Activated T-helper 1 cell treated with Interleukin-2 at 50 U/mL for 16 hours (primary cell): ENCODE measurements around the gene PSD2.

Experiments used
- DNase-seq: peaks from one replicate; pipeline ENCODE4 v3.0.0-alpha.2; 2020; ENCODE audit warnings: low read depth

Gene PSD2

DNA sequence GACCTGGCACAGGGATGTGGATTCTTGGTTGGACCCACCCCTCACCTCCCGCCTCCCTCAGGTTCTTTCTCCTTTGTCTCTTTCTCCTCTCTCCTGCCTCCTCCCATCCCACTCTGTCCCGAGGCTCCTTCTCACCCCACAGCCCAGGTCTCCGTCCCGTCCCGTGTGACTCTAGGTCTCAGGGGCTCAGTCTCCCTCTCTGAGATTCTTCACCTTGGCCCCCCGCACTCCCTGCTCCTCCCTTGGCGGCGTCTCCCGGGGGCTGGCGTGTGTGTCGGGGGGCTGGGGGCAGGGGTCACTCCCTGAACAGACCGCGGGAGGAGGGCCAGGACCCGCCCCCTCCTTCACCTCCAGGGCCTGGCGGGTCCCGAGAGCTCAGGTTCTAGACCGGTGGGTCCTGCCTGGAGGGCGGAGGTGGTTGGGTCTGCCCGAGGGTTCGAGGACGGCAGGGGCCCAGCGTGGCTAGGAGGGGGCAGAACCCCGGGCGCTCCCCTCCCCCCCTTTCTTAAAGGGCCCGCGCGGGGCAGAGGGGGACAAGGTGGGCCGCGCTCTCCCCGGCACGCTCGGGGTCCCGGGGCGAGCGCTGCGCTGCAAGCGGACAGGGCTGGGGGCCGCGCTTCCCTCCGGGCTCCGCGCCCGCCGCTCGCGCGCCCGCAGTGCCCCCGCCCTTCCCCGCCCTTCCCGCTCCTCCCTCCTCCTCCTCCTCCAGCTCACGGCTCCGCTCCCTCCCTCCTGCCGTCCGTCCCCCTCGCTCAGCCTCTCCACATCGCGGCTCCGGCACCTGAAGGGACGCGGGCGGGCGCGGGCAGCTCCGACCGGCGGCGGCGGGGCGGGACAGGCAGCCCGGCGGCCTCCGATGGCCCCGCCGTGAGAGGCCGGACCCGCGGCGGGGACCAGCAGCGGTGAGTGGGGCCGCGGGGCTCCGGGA, at the start of gene PSD2:
Gene PSD2, plus strand, starts transcription at position 735 of the 928 bp plus-strand sequence. CDS start 13,633 bp downstream, outside the sequence.
- DNase-seq: no peak

DNA sequence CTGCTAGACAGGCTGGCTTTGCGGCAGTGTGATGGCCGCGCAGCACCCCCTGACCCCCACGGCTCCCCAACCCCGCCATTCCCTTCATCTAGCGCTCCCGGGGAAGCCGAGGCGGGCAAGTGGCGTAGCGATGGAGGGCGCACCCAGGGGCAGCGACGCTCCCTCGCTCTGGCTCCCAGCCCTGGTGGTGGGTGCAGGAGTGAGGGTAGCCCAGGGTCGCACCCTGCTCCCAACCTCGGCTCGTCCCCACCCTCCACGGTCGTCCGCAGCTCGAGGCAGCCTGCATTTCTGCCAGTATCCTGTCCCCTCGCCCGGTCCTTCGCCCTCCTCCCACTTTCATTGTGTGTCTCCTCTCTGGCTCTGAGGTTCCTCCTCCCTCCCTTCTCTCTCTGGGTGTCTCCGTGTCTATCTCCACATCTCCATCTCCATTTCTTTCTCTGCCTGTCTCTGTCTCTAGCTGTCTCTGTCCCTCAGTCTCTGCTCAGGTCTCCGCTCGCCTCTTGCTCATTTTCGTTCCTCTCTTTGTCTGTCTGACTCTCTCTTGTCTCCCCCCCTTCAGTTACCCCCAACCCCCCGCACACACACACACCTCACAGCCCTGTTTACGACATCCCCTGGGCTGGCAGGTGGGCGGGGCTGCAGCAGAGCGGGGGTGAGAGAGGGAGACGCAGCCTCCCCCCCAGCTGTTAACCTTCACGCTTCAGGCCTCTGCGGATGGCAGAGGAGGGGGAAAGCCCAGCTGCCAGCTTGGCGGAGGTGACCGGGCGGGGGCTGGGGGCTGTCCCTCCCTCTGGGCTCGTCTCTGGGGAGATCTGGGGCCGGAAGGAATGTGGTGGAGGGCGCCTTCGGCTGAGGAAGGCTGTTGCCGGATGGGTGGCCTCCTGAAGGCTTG, 48.7 kb upstream of the PSD2 start:
- peak; percentile 23 for DNase-seq

DNA sequence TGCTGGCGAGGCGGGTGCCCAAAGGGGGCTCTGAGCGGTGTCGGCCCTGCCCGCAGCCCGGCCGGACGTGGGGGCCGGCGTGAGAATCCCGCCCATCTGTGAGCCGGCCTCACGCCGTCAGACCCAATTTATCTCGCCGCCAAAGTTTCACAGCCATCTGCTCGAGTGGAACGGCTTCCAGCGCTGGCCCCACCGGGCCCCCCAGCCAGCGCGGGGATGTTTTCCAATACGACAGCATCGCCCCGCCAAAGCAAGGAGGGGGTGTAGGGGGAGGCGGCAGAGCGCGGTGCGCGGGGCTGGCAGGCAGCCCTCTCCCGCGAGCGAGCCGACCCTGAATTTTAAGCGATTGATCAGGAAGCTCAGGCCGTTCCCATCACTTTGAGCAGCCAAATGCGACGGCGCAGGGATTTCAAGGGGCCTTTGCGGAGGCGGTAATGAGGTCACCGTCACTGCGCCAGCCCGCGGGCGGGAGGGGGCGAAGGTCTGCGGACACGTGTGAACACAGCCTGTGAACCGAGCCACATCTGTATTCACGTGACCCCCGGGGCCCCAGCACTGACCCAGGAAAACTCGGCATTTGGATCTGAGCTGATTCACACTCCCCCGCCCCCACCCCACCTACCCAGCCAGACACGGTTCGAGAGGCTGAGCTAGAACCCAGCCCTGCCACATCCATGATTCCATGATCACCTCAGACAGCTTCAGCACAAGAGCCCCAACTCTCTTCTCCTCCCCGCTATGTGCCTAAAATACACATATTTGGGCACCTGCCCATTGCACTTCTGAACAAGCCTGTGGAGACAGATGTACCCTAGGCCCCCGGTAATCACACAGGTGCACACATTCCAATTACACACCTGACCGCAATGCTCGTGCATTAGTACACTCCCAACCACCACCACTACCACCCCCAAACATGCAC, 47.8 kb upstream of the PSD2 start:
- DNase-seq: no peak

DNA sequence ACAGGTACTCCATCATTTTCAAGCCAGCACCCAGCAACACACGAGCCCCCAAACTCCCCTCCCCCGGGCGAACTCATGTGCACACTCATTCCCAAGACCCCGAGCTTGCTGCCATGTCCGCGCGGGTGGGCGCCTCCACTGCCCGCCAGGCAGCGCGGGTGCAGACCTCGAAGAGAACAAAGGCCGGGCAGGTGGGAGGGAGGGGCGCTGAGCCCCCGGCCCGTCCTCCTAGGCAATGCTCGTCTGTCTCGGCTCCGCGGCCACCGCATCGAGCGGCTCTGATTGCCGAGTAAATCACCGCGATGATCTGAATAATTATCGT, 47.1 kb upstream of the PSD2 start:
- DNase-seq: no peak

DNA sequence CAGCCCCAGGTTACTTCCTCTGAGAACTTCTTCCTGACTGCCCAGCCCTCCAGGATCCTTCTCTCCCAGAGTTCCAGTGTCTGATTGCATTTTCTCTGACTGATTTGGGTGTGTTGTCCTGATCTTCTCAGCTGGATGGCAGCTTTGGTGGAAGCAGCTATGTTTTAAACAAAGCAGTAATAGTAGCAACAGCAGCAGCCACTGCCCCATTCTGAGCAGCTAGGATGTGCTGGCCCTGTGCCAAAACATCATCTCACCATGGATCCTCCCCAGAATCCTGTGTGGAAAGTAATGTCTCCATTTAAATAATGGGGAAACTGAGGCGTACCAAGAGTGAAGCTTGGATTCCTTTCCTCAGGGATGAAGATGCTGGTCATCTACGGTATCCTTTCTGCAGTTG, 46.4 kb upstream of the PSD2 start:
- no peak for DNase-seq

DNA sequence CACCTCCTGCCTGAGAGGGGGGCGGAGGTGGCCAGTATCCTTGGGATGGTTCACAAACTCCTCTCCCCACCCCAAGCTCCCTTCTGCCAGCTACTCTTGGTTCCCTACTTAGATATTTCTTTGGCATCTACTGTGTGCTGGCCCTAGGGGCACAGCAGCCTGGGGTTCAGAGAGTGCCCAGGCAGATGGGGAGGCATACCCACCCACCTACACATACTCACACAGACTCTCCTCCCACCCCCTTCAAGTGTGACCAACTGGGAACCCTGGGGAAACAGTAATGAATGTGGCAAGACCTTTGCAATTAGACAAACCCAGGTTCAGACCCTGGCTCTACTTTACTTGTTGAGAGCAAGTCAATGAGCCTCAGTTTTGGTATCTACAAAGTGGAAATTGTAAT, 44.4 kb upstream of the PSD2 start:
- no peak for DNase-seq

DNA sequence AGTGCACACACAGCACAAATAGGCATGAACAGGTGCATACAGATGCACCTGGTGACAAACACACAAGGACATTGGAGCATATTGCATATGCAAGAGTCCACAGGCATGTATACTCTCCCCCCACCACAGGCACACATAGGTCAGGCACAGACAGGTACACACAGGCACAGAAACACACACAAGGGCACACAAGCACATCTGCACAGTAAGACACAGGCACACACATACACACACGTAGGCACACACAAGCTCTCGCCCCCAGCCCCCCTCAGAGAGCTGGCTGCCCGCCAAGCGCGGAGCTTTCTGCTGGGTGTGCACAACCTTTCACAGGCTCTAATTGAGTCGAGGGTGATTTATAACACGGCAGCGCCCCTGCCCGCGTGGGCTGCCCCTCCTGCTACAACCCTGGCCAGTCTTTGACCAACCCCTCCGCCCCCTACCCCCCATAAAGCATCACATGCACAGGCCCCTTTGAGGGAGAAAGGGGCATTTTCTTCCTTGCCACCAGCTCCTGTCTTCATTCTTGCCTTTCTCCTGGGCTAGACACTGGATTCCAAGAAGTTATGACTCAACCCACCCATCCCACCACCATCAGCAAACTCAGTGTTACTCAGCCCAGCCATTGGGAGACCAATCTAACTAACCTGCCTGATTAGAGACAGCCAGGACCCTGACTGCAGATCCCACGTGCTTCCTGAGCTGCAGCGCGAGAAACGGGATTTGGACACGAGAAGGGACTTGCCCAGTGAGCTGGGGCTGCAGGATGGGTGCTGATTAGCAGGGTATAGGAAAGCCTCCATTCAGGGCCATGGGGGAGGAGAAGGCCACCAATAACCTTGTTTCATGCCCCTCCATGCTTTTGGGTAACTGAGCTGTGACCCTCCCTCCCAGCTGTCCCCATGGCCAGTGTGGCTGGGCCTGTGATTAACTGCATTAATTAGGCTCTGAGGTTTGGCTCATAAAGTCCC, 42.8 kb upstream of the PSD2 start:
- no peak for DNase-seq

DNA sequence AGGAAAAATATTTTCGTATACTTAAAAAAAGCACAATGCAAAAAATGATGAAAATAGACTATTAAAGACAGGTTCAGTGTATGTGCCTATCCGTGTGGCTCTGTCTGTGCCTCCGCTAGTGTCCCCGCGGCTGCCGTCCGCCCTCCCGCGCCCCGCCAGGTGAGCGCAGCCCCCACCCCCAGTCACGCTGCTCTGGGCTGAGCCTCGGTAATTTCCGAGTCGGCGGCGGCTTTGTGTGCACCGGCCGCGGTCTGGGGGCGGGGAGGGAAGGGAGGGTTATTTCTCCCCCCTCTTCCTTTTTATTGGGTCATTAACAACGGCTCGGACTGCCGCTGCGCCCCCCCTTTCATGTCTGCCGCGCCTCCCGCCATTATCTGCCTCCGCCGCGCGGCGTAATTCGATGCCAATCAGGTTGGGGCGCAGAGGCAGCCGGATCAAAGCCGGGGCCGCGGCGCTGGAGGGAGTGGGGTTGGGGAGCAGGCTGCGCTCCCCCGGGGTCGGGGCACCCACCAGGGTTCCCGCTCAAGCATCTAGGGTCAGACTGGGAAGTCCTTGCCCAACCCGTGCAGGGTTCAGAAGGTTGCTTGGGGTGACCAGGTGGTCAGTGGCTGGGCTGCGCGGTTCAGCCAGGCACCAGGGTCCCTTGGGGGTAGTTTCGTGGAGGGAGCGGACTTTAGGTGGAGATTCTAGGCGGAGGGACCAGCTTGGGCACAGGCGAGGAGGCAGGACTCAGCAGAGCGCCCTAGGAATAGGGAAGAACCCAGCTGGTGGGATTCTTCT, 39.5 kb upstream of the PSD2 start:
- no peak for DNase-seq

DNA sequence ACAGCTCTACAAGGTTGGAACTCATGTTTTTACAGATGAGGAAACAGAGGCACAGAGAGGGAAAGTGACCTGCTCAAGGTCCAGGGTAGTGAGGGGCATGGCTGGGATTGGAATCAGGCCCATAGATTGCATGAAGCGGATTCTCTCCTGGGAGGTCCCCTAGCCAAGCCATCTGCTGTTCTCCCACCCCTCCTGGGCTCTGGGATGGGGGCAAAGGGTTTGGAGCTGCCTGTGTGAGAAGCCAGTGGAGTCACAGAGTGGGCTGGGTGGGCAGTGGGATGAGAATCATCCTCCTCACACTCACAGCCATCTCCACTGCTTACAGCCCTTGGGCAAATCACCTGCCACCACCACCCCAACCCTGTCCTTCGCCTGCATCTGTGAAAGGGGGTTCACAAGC, 38.6 kb upstream of the PSD2 start:
- DNase-seq: no peak

DNA sequence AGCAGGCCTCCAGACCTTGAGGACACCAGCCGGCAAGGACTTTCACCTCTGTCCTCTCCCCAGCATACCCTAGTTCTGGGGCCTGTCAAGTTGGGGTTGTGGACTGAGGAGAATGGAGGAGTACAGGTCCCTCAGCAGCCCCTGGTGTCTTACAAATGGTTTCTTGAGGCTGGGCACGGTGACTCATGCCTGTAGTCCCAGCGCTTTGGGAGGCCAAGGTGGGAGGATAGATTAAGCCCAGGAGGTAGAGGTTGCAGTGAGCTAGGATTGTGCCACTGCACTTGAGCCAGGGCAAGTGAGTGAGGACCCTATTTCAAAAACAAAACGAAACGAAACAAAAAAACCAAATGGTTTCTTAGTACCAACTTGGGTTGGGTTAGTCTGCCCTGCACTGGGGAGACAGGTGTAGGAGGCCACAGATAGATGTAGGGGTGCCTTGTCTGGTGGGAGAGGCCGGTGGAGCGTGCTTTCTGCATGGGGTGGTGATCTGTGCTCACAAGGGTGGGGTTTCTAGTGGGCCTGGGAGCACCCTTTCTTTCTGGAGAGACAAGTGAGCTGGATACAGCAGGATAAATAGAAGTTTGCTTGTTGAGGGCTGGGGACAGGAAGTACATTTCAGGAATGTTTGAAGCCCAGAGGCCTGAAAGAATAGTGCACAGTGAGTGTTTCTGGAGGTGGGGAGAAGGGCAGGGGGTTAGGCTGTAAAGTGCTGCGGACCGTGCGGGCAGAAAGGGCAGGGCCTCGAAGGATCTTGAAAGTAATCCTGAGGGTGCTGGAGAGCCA, 37.7 kb upstream of the PSD2 start:
- no peak for DNase-seq

DNA sequence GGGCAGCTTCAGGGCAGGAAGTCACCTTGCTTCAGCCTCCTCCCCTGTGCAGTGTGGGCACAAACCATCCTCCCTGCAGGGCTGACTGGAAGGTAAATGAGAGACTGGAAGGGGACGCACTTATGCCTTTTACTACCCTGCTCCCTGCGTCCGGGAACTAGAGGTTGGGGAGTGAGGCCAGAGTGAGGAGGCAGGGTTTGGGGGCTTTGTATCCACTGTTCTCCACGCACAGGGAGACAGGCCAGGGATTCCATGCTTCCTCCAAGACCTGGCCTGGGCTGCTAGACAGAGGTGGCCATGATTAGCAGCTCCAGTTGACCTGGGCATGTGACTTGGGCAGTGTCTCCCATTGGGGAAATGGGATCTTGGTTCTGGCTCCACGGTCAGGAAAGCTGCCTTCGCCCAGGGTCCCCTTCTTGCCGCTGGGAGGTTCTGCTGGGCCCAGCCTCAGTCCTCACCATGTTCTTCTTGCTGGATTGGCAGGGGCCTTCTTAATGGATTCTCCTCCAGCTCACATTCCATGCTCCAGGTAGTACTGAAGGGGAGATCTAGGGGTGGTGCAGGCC, 37.0 kb upstream of the PSD2 start:
- no peak for DNase-seq

DNA sequence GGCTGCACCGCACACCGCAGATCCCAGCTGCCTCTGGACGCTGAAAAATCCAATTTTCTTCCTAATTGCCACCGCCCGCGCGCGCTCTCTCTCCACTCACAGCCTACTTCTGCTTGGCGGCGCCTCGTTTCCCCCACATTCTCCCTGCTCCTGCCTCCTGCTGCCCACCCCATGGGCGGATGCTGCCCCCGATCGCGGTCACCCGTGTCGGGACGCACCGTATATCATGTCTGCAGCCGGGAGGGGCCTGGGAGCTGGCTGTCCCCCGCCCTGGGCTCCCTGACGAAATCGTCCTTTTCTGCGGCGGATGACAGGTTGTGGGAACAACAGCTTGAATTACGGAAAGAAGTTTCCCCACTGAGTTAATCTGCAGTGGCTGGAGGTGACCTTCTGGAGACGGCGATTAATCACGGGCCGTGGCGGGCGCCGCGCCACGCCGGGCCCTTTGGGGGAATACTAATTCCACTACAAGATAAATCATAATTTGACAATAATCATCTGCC, 36.3 kb upstream of the PSD2 start:
- no peak for DNase-seq

DNA sequence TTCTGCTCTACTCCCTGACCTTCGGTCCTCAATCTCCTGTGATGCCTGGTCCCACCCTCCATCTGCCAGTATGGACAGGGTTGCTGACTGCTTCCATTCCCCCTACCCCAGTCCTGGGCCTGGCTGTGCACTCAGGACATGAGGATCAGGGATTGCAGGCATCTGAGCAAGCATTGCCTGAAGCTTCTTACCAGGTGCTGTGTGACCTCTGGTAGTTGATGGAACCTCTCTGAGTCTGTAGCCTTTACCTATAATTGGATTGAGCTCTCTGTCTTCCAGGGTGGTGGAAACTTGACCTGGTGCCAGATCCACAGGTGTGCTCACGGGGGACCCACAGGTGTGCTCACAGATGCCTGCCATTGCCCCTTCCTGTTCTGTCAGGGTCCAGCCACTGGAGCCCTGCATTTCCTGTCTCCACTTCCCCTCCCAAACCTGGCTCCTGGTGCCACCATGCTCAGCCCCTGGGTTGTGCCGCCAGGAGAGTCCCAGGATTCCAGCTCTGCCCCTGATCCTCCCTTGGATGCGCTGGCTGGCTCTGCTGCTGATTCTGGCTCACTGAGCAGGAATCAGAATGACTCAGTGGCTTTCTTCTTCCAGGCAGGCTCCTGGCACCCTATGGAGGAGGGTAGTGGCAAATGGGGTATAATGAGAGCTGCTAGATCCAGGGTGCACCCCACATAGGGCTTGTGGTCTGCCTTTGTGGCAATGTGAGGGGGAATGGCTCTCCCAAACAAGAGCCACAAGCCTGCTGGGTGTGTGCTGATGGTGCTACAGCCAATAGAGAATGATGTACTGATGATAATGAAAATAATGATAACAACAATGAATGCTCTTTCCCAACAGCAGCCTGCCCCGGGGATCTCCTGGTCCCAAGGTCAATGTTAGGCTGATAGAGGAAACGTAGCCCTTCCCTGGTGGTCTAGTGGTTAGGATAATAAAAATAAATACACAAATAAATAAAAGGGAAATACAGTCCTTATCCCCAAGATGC, 35.2 kb upstream of the PSD2 start:
- no peak for DNase-seq

DNA sequence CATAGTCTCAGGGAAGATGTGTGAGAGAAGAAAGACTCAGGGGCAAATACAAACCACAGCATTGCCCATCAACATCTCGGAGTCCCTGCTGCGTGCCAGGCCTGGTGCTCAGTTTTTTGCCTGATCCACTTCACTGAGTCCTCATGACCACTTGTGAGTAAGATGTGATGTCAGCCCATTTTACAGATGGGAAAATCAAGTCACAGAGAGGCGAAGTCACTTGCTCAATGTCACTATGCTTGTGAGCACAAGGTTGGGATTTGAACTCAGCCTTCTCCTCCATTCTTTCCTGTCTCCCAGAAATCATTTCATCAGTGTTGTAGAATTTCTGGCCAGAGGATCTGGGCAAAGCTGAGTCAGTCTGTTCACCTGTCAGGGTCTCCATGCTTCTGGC, 34.6 kb upstream of the PSD2 start:
- no peak for DNase-seq

DNA sequence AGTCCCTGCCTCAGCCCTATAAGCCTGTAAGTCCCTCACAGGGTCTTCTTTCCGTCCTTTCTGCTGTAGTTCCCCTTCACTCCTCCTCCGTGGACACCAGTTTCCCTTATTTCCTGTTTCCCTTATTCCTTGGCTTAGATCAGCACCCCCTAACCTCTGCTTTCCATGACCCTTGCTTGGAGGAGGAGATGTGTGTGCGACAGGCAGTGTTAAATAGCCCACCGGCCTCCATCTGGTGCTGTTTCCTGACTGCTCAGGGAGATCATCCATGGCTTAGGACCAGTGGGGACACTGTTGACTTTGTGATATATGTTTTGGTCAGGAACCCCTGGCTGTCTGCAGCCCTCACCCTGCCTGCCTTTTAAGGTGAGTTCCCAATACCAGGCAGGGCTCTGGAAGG, 34.1 kb upstream of the PSD2 start:
- no peak for DNase-seq

DNA sequence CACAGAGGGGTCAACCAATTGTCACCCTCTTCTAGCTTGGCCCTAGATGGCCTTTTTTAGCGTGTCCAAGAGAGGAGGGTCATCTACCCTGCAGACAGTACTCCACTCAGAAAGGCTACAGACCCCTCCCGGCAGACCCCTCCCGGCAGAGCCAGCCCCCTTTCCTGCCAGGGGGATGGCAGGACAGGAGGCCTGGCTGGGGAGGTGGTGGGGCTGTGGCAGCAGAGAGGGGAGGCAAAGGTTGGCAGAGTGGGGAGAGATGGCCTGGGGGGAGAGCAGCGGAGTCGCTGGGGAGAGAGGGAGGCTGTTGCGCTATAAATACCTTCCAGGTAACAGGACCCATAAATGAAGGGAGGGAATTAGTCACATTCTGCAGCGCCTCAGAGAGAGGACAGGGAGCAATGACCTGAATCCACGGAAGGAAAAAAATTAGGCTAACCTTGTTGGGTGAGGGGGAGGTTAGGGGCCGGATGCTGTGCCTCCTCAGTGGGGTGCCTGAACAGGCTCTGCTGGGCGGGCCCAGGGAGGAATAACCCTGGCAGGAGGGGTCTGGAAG, 32.9 kb upstream of the PSD2 start:
- no peak for DNase-seq

DNA sequence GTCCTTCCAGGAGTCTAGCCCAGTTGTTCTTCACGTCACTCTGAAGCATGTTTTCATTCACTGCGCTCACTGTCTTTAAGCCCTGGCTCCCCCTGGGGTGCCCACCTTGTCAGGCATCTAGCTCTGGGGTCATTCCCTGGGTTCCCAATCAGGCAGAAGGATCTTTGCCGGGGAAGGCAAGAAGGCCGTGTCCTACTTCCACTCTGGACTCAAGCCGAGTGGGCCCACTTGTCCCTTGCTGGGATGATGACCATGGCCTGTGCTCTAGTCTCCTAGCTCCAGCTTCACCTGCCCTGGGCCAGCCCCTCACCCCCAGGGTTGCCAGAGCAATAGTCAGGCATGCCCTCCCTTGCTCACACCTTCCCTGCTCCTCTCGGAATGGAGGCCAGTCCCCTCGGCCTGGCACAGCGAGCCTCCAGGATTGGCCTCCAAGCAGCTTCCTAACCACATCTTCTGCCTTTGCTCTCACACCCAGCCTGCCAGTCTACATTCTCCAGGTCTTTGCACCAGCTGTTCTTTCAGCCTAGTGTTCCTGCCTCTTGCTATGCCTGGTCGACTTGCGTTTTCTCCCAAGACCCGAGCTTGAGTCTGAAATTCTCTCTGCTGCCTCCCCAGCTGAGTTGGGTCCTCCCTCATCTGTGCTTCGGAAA, 32.2 kb upstream of the PSD2 start:
- no peak for DNase-seq
